GM19043 (cell line): ENCODE data around the gene TRIM72.
"Not testable (repeated sequence)": the region's sequence is repeated elsewhere in the genome, so short reads cannot be mapped to it uniquely, and the experiment has no call there.

ENCODE experiments used
- ATAC-seq: cut with Tn5 transposase; IDR thresholded peaks from one replicate; pipeline ENCODE4 v1.9.1; 2021; ENCODE audit warnings: low read depth; ENCODE audit not compliant: unreplicated experiment

Gene TRIM72

DNA sequence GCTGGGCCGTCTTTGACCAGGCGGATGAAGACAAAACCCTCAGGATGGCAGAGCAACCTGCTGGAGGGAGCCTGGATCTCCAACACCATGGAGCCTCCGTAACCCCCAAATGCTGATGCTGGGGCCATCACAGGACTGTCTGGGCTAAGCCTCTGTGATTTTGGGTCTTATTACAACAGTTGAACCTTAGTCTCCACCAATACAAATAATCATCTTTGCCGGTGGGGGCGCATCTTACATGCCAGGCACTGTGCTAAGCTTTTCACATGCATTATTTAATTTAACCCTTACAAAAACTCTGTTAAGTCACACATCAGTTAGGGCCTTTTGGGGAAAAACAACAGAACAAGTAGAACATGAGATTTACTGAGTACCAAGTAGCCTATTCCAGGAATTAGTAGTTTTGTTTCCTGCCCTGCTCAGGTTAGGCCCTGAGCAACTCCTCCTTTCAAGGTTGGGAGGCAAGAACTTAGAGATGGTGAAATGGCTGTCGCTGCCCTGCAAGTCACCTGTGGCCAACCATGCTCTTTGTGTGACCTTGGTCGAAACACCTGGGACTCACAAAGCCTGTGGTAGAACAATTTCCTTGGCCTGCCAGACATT, 37.0 kb downstream of the TRIM72 start:
- no peak for ATAC-seq

DNA sequence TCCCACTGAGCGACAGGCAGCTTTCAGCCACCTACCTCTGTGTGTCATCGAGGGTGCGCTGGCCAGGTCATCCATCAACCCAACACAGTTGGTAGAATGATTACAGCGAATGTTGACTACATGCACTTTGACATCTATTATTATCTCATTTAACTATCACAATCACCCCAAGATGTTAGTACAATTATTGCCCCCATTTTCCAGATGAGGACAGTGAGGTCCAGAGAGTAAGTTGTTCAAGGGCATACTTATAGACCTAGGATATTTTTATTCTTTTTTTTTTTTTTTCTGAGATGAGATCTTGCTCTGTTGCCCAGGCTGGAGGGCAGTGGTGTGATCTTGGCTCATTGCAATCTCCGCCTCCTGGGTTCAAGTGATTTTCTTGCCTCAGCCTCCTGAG, 37.5 kb downstream of the TRIM72 start:
- ATAC-seq, result no peak

DNA sequence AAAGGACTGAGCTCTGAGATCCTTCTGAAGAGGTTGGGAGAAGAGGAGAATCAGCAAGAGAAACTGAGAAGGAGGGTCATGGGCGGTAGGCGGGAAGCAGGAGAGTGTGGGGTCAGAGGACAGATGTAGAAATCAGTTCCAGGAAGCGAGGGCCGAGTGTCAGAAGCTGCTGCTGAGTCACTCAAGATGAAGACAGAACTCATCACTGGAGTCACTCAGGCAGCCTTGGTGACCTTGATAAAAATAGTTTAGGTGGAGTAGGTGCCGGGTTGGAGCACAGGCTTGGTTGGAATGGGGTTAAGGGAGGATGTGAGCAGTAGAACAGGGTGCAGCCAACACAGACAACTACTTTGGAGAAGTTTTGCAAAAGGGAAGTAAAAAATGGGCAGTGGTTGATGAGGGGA, 39.7 kb downstream of the TRIM72 start:
- no peak for ATAC-seq

DNA sequence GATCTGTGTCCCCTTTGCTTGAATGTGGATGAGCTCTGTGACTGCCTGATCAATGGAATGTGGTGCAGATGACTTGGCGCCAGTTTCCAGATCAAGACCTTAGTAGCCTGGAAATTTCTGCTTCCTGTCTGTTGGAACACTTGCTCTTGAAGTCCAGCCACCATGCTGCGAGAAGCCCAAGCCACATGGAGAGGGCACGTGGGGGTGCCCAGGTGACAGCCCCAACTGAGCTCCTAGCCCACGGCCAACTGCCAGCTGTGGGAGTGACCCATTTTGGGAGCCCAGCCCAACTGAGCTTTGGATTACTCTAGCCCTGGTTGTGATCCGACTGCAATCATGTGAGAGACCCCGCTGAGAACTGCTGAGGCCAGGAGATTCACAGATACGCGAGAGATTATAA, 42.5 kb downstream of the TRIM72 start:
- no peak for ATAC-seq

- no peak for ATAC-seq
These were observed 44.4 kb downstream of the TRIM72 start for GRCh38 chr16:31258366-31258765.

GRCh38 chr16:31260136-31260931, 46.4 kb downstream of the TRIM72 start:
- ATAC-seq, result no peak

DNA sequence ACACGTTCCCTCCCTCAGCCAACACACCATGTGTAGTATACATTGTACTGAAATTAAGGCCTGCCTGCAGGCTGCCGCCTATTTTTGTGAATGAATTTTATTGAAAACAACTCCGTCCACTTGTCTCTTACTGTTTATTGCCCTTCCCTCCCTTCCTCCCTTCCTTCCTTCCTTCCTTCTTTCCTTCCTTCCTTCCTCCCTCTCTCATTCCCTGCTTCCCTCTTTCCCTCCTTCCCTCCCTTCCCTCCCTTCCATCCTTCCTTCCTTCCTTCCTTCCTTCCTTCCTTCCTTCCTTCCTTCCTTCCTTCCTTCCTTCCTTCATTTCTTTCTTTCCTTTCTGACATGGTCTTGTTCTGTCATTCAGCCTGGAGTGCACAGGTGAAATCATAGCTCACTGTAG, 48.2 kb downstream of the TRIM72 start:
- ATAC-seq, result no peak

DNA sequence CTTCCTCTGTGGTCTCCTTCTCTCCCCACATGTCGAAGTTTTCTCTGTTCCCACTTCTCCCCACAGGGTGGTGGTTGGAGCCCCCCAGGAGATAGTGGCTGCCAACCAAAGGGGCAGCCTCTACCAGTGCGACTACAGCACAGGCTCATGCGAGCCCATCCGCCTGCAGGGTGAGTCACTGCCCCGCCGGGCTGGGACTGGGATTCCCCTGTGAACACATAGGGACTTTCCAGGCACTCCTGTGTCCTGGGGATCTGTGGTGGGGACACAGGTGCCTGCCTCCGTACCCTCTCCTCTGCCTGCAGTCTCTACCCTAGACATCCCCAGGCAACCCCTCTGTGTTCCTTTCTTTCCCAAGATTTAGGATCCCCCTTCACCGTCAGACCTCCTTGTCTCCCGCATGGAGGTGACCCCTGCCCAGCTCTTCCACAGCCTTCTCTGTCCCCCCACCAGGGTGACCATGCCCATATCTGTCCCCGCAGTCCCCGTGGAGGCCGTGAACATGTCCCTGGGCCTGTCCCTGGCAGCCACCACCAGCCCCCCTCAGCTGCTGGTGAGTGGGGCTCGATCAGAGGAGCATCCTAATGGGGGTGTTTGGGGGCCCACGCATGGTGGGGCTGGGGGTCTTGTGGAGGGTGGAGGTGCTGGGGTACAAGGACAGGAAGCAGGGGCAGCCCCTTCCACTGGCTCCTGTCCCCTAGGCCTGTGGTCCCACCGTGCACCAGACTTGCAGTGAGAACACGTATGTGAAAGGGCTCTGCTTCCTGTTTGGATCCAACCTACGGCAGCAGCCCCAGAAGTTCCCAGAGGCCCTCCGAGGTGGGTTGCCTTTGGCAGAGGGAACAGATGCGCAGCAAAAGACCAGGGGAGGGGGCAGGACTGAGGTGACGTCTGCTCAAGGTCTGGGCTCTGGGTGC, 51.7 kb downstream of the TRIM72 start:
- ATAC-seq, result peak; percentile 88

DNA sequence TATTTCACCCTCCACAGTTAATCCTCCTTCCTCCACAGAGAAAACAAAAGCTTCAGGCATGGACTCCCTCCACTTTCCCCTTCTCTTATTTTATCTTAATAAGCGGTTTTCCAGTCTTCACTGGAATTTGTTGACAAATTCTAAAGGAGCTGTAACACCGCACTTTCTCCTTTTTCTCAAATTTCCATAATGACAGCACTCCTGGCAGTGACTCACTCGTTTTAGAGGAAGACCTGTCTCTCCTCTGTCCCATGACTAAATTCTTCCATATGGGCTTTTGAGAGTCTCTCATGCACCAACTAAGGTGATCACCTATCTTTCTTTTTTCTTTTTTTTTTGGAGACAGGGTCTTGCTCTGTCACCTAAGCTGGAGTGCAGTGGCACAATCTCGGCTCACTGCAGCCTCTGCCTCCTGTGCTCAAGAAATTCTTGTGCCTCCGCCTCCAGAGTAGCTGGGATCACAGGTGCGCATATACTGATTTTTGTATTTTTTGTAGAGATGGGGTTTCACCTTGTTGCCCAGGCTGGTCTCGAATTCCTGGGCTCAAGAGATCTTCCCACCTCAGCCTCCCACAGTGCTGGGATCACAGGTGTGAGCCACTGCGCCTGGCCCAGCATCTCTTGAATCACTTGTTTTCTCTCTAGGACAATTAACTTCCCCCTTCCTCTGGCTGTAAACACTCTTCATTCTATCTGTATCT, 53.6 kb downstream of the TRIM72 start:
- ATAC-seq, result no peak

DNA sequence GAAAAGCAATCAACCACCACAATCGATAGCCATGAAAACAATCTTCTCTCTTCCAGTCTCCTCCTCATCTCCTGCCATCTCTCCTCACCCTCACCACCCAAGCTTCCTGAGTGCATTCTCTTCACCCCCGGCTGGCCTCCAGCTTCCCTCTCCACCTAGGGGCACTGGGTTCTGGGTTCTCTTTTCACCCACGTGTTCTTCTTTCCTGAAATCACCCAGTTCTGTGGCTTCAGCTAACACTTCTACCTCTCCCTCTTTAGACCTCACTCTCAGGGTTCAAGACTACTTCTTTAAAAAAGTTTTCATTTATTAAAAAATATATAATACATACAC, 54.1 kb downstream of the TRIM72 start:
- no peak for ATAC-seq

DNA sequence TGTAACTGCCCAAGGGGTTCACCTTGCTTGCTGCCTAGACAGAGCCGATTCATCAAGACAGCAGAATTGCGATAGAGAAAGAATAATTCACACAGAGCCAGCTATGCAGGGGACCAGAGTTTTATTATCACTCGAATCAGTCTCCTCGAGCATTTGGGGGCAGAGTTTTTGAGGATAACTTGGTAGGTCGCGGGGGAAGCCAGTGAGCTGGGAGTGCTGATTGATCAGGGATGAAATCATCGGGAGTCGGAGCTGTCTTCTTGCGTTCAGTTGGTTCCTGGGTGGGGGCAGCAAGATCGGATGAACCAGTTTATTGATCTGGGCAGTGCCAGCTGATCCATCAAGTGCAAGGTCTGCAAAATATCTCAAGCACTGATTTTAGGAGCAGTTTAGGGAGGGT, 55.0 kb downstream of the TRIM72 start:
- ATAC-seq, result no peak

DNA sequence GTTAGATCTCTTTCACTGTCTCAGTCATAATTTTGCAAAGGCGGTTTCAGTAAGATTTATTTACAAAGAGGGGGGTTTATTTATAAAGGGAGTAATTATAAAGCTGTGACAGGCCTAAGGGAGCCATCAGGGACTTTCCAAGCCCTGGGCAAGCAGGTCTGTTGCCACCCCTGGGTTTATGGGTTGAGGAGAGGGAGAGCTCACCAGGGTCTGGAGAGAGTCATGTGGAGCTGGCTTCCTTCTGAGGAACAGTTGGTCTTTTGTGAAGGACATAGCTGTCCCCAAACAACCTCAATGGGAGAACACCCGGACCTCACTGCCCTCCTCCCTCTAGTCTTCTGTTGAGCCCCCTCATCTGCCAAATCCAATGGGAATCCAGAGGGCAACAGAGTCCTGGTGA, 55.6 kb downstream of the TRIM72 start:
- ATAC-seq, result no peak

DNA sequence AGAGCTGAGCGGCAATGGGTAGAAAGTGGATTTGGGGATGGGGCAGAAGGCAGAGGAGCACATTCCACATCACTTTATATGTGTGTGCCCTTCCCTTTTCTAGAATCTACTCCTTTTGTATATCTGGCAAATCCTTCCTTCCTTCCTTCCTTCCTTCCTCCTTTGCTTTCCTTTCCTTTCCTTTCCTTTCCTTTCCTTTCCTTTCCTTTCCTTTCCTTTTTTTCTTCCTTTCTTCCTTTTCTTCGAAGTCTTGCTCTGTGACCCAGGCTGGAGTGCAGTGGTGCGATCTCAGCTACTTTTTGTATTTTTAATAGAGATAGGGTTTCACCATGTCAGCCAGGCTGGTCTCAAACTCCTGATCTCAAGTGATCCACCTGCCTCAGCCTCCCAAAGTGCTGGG, 56.1 kb downstream of the TRIM72 start:
- ATAC-seq, result not testable (repeated sequence)

- ATAC-seq, result no peak
These were observed 56.9 kb downstream of the TRIM72 start for GRCh38 chr16:31270795-31271194.

DNA sequence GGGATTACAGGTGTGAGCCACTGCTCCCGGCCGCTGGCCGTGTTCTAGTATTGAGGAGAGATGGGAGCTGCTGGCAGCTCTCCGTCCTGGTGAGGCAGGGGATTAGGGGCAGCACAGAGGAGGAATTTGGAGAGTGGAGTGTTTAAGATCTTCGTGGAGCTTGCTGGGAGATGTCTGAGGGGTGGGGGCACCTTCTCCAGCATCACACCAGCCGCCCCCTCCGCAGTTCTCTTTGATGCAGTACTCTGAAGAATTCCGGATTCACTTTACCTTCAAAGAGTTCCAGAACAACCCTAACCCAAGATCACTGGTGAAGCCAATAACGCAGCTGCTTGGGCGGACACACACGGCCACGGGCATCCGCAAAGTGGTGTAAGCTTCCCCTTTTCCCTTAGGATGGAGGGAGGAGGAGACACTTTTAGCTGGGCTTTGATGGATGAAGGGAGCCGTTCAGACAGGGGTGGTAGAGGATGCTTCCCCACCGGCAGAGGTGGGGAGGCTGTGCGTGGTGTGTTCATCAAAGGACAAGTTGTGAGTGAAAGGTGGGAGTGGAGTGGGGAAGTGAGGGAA, 57.8 kb downstream of the TRIM72 start:
- ATAC-seq, result no peak

GRCh38 chr16:31273187-31273586, 59.3 kb downstream of the TRIM72 start:
- no peak for ATAC-seq

GRCh38 chr16:31273676-31274075, 59.8 kb downstream of the TRIM72 start:
- no peak for ATAC-seq

GRCh38 chr16:31274831-31275816, 61.2 kb downstream of the TRIM72 start:
- no peak for ATAC-seq

GRCh38 chr16:31276600-31276999, 62.7 kb downstream of the TRIM72 start:
- no peak for ATAC-seq
